Neural progenitor cell (in vitro differentiated cells): Measurements from ENCODE around the gene DET1.
A peak's percentile ranks its signal among the peaks of the same experiment; 100 is the strongest.

Experiments used
- CTCF ChIP-seq: fragments of 200-600 bp; sonication (generic); IDR thresholded peaks from 2 replicates; pipeline ENCODE4 v1.5.1; 2017; ENCODE audit warnings: antibody characterized with exemption, mild to moderate bottlenecking
- EZH2phosphoT487 ChIP-seq: fragments of 200-600 bp; sonication (generic); IDR thresholded peaks from 2 replicates; pipeline ENCODE4 v1.6.1; 2017; ENCODE audit warnings: antibody characterized with exemption

- TF ChIP-seq CTCF (peak; percentile 72), EZH2phosphoT487 (no peak)
These were observed 69.8 kb downstream of the DET1 start for GRCh38 chr15:88476635-88477060.
